ENCODE measurements around the gene CCDC88A.

Gene CCDC88A

GRCh38 chr2:55425431-55425831, 5.8 kb upstream of the CCDC88A start:
- H3K4me3 ChIP-seq (ENCODE audit: low read depth, low read length) = no peak overlapping the region

- H3K4me3 ChIP-seq (ENCODE audit: low read depth, low read length) = no peak overlapping the region
Measured at GRCh38 chr2:55422876-55423665, 3.4 kb upstream of the CCDC88A start.

- no peak overlapping the region for H3K4me3 ChIP-seq (ENCODE audit: low read depth, low read length)
Measured at GRCh38 chr2:55421326-55421725, 1.7 kb upstream of the CCDC88A start.

DNA sequence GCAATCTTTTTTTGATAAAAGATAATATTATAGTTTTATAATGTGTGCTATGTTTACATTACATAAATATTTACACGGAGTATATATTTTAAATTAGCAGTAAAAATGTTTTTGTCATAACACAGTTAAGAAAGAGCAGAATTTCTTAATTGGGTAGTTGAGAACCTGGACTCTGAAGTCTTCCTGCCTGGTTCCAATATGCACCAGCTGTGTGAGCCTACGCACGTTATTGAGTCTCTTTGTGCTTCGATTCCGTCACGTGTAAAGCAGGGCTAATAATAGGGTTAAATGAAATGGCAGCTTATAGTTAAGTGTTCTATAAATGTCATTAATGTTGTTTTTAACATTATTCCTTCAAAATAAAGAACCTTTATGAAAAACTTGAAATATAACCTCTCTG, 1.2 kb upstream of the CCDC88A start:
- H3K4me3 ChIP-seq (ENCODE audit: low read depth, low read length) = no peak overlapping the region

- H3K4me3 ChIP-seq (ENCODE audit: low read depth, low read length) = peak overlapping the region; percentile 65
Measured at GRCh38 chr2:55420439-55420725, 726 bp upstream of the CCDC88A start.

GRCh38 chr2:55419233-55419678, 400 bp downstream of the CCDC88A start:
- H3K4me3 ChIP-seq (ENCODE audit: low read depth, low read length) = peak overlapping the region; percentile 83

DNA sequence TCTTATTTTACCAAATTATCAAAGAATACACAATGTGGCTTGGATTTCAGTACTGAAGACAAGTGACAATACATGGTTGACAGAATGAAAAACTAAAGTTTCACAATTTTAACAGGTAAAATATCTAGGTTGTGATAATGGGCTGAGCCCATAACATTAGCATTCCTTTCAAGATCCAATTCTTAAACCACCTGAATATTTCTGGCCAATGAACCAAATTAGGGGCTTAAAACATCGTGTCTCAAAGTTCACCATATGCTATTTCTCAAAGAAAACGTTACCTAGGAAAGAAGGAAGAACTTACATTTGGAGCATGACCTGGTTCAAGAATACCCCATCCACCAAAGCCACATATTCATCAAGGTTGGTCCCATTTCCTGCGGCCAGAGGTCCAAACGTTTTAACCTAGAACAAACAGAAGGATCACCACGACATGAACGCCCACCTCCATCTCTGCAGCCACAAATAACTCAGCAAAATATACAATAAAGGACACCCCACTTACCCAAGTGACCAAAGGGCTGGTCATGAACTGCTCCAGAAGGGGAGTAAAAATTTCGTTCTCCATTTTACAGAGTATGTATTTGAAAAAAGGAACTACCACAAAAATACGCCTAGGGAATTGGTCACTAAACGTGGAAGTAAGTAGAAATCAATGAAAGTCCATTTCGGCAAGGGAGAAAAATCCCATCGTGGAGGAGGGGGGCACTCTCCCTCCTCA, 984 bp downstream of the CCDC88A start:
- H3K4me3 ChIP-seq (ENCODE audit: low read depth, low read length) = peak overlapping the region; percentile 83

GRCh38 chr2:55418072-55418471, 1.6 kb downstream of the CCDC88A start:
- H3K4me3 ChIP-seq (ENCODE audit: low read depth, low read length) = peak overlapping the region; percentile 83

DNA sequence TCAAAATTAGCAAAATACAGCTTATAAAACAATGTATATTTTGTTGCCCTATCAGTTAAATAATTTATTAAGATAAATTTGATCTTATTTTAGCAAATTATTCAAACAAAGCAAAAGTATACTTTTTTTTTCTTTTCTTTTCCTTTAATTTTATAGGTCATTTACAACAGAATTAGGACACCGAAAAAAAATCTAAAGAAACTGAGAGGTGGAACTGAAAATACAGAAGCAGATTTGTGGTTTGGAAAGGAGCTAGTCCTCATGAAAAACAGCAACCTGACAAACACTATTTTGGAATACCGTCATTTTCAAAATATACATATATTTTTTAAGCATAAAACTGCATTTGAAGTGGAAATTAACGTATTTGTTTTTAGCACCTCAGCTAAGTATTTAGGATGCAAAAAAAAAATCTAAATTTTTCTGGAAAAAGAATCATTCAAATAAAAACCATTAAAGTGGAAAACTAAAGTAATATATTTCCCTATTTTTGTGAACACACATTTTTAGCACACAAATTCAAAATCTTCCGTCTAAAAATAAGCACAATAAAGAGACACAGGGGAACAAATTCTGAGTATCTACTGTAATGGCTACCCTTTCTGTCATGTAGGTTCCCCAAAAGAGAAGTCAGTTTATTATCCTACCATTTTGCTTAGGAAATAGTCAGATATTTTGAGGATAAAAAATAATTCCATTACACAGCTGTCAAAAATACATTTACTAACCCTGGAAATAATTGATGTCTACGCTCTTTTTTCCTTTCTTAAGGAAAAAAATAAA, 2.7 kb downstream of the CCDC88A start:
- H3K4me3 ChIP-seq (ENCODE audit: low read depth, low read length) = no peak overlapping the region

GRCh38 chr2:55415300-55415699, 4.4 kb downstream of the CCDC88A start:
- no peak overlapping the region for H3K4me3 ChIP-seq (ENCODE audit: low read depth, low read length)

DNA sequence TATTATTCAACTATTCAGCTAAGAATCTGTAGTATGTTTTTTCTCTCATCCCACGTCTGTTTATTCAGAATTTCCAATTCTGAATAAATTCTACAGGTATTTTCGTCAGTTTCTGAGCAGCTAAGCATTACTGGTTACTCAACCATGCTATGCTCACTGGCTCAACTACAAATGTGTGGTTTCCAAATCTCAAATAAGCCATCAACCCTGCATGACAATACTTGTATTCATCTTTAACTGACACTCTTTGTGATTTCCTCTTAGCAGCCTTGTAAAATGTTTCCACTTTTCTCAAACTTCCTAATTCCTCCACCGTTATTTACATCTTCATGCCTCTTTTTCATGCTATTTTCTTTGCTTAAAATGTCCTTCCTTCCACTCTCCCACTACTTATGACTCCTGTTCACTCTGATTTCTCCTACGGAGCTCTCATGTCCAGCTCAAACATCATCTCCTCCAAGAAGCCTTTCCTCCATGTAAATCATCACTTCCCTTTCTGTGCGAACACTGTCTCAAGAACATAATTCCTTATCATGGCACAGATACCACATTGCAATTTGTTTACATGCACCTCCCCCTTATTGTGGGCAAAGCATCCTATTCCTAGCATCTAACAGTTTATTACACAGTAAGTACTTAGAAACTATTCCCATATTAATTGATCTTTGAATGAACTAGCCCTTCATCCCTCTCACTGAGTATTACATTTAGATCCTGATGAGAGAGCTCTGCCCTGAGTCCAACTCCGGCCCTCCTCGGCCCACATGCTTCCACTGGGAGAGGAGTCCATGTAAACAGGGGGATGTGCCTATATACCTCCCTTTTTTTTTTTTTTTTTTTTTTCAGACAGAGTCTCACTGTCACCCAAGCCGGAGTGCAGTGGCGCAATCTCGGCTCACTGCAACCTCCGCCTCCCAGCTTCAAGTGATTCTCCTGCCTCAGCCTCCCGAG, 10.5 kb downstream of the CCDC88A start:
- H3K4me3 ChIP-seq (ENCODE audit: low read depth, low read length) = no peak overlapping the region

- no peak overlapping the region for H3K4me3 ChIP-seq (ENCODE audit: low read depth, low read length)
Measured at GRCh38 chr2:55408098-55408882, 11.4 kb downstream of the CCDC88A start.

GRCh38 chr2:55405116-55405515, 14.5 kb downstream of the CCDC88A start:
- H3K4me3 ChIP-seq (ENCODE audit: low read depth, low read length) = no peak overlapping the region

DNA sequence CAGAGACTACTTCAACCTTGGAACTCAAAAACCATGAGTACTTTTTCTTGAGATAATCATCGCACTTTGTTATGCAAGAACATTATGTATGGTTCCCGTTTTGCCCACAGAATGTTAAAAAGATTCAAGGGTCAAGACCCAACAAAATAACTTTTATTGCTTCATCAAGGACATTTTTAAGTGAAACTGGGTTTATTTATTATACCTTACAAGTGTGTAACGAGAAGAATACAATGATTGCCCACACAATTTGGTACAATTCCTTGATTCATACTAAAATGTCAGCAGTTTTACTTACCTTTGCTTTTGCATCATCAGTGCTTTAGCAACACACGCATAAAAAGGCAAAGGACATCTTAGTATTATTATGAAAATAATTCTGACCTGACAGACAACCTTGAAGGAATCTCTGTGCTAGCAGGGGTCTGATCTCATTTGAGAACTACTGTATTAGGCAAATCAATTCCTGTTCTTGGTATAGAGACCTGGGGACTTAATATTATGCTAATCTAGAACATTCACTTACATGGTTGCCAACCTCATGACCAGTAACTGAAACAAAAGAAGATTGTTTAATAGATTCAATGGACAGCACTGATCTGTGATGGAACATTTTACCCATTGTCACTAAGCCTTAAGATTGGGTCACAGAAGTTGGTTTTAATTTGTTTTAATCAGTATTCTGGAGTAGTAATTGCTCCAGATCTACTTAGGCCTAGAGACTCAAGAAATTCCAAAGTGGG, 16.2 kb downstream of the CCDC88A start:
- H3K4me3 ChIP-seq (ENCODE audit: low read depth, low read length) = no peak overlapping the region

DNA sequence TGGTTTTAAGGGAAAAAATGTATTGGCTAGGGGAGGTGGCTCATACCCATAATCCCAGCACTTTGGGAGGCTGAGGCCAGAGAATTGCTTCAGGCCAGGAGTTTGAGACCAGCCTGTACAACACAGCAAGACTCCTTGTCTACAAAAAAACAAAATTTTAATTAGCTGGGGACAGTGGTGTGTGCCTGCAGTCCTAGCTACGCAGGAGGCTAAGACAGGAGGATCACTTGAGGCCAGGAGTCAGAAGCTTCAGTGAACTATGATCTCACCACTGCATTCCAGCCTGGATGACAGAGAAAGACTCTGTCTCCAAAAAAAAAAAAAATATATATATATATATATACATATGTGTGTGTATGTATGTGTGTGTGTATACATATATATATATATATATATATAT, 18.5 kb downstream of the CCDC88A start:
- no peak overlapping the region for H3K4me3 ChIP-seq (ENCODE audit: low read depth, low read length)

- no peak overlapping the region for H3K4me3 ChIP-seq (ENCODE audit: low read depth, low read length)
Measured at GRCh38 chr2:55400332-55400731, 19.3 kb downstream of the CCDC88A start.

DNA sequence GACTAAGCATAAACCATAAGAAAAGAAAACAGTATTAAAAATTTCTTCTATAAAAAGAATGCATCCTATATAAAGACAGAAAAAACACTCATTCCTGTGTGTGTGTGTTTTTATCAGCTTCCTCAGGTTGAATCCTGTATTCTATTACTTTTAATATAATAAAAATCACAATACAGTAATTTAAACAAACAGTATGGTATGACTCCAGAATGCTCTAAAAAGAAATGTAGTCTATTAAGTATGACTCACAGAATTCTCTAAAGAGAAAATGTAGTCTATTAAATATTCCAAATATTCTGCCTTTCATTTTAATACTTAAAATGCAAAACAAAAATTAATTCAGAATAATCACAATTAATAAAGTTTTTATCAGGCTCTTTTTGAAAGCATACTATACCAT, 19.8 kb downstream of the CCDC88A start:
- no peak overlapping the region for H3K4me3 ChIP-seq (ENCODE audit: low read depth, low read length)

DNA sequence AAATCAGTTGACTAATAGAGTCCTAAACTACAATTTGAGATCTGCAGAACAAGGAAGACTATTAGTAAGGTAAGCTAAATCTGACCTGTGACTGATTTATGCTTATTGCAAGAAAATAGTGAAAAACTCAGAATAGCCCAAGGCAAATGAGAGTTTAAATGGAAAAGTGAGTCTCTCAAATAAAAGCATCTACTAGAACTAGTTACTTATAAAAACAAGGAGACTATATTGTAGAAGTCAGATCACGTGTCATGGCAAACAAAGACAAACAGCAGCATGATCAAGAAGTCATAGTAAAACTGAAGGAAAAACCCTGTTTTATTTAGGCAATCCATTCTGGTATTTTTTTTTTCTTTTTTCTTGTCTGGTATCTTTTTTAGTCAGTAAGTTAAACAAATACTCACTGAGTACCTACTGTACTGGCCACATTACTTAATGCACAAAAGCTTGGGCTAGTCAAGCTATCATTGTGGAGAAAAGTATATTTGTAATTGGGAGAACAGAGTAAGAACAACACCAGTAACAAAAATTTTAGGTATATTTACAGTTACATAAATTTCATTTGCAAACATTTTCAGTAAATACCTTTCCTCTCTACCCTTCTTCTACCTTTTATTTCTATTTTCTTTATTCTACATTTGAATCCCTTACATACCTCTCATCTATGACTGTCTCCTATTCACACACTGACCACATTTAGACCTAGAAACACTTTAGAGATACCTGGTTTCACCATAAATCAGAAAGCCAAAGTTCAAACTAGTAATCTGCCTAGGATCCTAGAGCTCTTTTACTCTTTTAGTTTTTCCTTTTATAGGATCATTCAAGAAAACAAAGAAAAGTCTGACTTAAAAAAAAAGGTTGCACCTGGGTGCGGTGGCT, 23.7 kb downstream of the CCDC88A start:
- no peak overlapping the region for H3K4me3 ChIP-seq (ENCODE audit: low read depth, low read length)

All from iPS-11a (cell line).